ENCODE measurements around the gene NDUFA6.

GRCh38 chr22:42067671-42068251, 22.8 kb downstream of the NDUFA6 start:
- TF ChIP-seq MYC (CRISPR knock-in tag; IDR thresholded peaks at IDR 0.05; ENCODE audit: borderline replicate concordance) (no peak), ZNF207 (IDR thresholded peaks at IDR 0.05; ENCODE audit: borderline replicate concordance) (no peak), ZNF530 (CRISPR knock-in tag; IDR thresholded peaks at IDR 0.05; ENCODE audit: low read depth) (no peak), CBFB (CRISPR knock-in tag; IDR thresholded peaks at IDR 0.05) (no peak), ZBTB21 (CRISPR knock-in tag; IDR thresholded peaks at IDR 0.05) (no peak), MAX (IDR thresholded peaks at IDR 0.05) (no peak), ZNF616 (CRISPR knock-in tag; IDR thresholded peaks at IDR 0.05; ENCODE audit: low read depth) (no peak)

Data from HepG2 (cell line).